Activated CD4-positive, alpha-beta T cell treated with anti-CD3 and anti-CD28 coated beads, Interleukin-2, amount 10 ng/mL, durations not matched to agents 24 days and 14 days (primary cell): ENCODE results near the gene ZNF519. TPM values are rescaled to one million over a fixed set of nuclear protein-coding genes. Genes with fewer than 3 reads are reported as not detected.
"Not testable (repeated sequence)": the region's sequence is repeated elsewhere in the genome, so short reads cannot be mapped to it uniquely, and the experiment has no call there.

Source experiments
- DNase-seq: peaks from one replicate; pipeline ENCODE4 v3.0.0; 2022
- H3K27ac Mint-ChIP-seq: one replicate; pipeline ENCODE4 v1.8.0; 2022; ENCODE audit warnings: mild to moderate bottlenecking, mixed read lengths
- H3K27me3 Mint-ChIP-seq: one replicate; pipeline ENCODE4 v1.8.0; 2022; ENCODE audit warnings: mixed read lengths
- H3K36me3 Mint-ChIP-seq: one replicate; pipeline ENCODE4 v1.8.0; 2022; ENCODE audit warnings: low read depth, mild to moderate bottlenecking, mixed read lengths
- H3K4me1 Mint-ChIP-seq: one replicate; pipeline ENCODE4 v1.8.0; 2021; ENCODE audit warnings: mixed read lengths
- H3K4me3 Mint-ChIP-seq: one replicate; pipeline ENCODE4 v1.8.0; 2022; ENCODE audit warnings: mild to moderate bottlenecking, moderate library complexity, mixed read lengths
- H3K9me3 Mint-ChIP-seq: one replicate; pipeline ENCODE4 v1.8.0; 2021; ENCODE audit warnings: mixed read lengths
- intact Hi-C: fragments of 100-400 bp; cut with micrococcal nuclease; formaldehyde crosslinking; loops from one replicate; pipeline ENCODE4 v1.15.1; 2023
- total RNA-seq: library from RNA; stranded (reverse); gene quantifications from 2 replicates; pipeline ENCODE4 v1.2.3, GENCODE V29; 2022

The ZNF519 gene
- total RNA-seq, 1 donor from 2014 or later: 22.5 TPM

DNA sequence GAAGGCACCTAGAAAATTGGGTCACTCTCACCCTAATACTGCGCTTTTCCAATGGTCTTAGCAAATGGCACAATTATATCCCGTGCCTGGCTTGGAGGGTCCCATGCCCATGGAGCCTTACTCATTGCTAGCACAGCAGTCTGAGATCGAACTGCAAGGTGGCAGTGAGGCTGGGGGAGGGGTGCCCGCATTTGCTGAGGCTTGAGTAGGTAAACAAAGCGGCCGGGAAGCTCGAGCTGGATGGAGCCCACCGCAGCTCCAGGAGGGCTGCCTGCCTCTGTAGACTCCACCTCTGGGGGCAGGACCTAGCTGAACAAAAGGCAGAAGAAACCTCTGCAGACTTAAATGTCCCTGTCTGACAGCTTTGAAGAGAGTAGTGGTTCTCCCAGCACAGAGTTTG lies 30.7 kb upstream of the ZNF519 start:
- H3K27ac Mint-ChIP-seq, intact Hi-C loops, DNase-seq, H3K4me3 Mint-ChIP-seq, H3K4me1 Mint-ChIP-seq, H3K36me3 Mint-ChIP-seq, H3K9me3 Mint-ChIP-seq: not testable (repeated sequence)
- peaks cover 38% of the 10 kb centered on the region for H3K27me3 Mint-ChIP-seq

DNA sequence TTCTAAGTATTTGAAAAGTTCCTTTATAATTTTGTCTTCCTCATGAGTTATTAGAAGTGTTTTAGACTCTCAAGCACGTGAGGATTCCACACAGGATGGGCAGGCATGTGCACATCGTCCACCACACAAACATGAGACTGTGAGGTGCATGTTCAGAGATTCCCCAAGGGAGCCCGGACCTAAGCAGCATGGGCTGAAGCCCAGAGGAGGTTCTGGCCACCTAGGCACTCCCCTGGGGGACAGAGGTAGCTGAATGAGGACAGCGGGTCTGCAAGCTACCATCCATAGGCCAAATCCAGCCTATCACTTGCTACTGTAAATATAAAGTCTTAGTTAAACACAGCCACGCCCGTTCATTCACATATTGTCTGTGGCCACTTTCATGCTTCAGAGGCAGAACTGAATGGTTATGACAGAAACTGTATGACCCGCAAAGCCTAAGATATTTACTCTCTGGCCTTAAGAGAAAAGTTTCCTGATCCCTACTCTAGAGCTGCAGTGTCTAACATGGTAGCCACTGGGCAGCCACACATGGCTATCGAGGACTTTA lies 19.4 kb upstream of the ZNF519 start:
- H3K27me3 Mint-ChIP-seq, H3K9me3 Mint-ChIP-seq, H3K4me3 Mint-ChIP-seq, intact Hi-C loops, H3K36me3 Mint-ChIP-seq, DNase-seq, H3K27ac Mint-ChIP-seq, H3K4me1 Mint-ChIP-seq: not testable (repeated sequence)

DNA sequence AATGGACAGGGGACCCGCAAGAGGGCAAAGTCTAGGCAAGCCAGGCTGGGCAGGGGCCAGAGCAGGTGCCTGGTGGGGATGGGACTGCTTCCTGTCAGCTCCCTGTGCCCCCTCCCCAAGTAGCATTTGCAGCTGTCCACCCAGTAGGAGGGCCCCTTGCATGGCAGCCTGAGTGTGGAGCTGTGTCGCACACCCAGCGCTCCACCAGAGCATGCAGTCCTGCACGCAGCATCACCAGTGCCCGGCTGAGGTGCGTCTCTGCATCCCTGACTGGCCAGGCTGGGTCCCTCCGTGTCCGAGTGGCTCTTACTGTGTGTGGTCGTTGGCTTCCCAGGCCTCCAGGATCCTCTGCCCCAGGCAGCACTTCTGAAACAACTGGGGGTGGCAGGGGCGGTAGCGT lies 18.5 kb upstream of the ZNF519 start:
- DNase-seq, H3K27ac Mint-ChIP-seq, H3K9me3 Mint-ChIP-seq, H3K27me3 Mint-ChIP-seq, H3K36me3 Mint-ChIP-seq, intact Hi-C loops, H3K4me1 Mint-ChIP-seq, H3K4me3 Mint-ChIP-seq: not testable (repeated sequence)

DNA sequence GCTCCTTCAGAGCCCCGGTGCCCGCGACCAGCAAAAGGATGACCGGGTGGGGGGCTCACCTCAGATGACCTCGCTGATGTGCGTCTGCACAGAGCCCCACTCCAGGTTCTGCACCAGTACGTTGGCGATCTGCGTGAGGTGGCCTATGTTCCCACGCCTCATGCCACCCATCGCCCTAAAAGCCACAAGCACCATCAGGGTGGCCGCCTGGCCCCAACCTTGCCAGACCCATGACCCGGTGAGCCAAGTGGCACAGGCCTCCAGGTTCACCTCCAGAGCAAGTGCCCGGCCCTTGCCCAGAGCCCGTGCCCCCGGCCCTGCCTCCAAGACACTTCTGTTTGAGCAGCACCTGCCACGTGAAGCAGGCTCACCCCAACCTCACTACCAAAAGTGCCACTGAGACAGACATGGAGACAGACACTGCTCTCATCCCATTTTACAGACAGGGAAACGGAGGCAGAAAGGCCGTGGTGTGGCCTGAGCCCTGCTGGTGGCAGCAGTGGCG lies 17.7 kb upstream of the ZNF519 start:
- H3K27ac Mint-ChIP-seq, H3K27me3 Mint-ChIP-seq, H3K9me3 Mint-ChIP-seq, H3K4me1 Mint-ChIP-seq, DNase-seq, H3K36me3 Mint-ChIP-seq, intact Hi-C loops, H3K4me3 Mint-ChIP-seq: not testable (repeated sequence)

DNA sequence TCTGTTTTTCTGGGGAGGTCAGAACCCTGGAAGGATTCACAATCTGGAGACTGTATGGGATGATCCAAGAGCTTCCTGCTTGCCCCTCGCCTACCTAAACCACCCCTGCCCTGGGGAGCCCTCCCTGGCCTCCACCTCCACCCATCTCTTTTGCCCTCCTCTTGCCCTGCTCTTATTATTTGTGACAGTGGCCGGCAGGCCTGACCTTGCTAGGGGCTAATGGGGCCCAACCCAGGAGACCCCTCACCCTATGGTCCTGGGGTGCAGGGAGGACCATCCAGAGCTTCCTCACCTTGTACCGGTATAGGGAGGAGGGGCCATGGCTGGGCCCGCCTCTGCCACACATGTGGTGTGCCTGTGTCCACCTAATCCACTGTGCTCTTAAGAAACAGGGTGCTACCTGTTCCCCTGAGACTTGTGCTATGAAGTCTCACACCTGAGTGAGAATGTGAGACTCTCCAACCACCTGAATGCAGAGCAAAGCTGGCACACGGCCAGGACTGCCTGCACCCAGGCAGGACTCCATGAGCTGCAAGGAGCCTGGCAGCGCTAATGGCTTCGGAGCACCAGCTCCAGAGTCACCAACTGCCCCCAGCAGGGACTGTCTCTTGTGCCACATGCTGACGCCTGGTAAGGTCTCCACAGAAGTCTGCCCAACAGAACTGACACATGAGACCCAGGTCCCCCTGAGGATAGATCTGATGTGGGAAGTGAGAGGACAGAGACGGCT lies 17.1 kb upstream of the ZNF519 start:
- H3K9me3 Mint-ChIP-seq, H3K4me1 Mint-ChIP-seq, DNase-seq, intact Hi-C loops, H3K36me3 Mint-ChIP-seq, H3K4me3 Mint-ChIP-seq, H3K27ac Mint-ChIP-seq, H3K27me3 Mint-ChIP-seq: not testable (repeated sequence)

DNA sequence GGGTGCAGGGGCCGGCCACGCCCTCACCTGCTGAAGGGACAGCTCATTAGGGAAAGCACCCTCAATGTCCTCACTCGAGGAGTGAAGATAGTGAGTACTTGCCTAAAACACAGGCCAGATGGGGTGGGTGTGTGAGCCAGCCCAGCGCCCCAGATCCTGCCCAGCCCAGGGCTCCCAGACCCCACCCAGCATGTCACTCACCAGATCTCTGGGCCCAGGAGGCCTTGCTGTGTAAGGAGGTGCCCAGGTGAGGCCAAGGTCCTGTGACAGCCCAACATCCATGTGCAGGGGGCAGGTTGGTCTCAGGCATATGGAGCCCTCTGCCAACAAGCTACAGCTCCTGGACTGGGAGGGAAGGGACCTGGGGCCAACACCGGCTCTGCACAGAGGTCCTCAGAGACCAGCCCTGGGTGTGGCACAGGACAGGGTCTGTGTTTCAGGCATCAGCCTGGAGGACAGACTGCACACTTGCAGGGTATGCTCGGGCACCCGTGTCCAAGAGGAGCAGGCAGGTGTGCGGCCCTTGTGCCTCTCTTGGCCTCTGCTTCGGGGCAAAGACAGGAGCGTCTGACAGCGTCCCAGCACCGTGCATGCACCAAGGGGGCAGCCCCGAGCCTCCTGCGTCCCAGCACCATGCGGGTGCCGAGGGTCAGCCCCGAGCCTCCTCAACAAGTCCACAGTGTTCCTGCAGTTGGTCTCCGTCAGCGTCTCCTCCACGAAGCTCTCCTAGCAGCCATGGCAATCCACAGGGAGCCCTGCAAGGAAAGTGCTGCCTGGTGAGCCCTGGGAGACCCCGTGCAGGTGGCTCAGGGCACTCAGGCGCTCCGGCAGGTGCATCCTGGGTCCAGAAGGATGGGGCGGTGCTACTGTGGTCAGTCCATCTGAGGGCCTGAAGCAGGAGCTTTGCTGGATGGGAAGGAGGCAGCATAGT lies 16.0 kb upstream of the ZNF519 start:
- H3K27me3 Mint-ChIP-seq, H3K4me1 Mint-ChIP-seq, H3K9me3 Mint-ChIP-seq, H3K36me3 Mint-ChIP-seq, intact Hi-C loops, H3K27ac Mint-ChIP-seq, H3K4me3 Mint-ChIP-seq: not testable (repeated sequence)
- DNase-seq: peak; percentile 52

DNA sequence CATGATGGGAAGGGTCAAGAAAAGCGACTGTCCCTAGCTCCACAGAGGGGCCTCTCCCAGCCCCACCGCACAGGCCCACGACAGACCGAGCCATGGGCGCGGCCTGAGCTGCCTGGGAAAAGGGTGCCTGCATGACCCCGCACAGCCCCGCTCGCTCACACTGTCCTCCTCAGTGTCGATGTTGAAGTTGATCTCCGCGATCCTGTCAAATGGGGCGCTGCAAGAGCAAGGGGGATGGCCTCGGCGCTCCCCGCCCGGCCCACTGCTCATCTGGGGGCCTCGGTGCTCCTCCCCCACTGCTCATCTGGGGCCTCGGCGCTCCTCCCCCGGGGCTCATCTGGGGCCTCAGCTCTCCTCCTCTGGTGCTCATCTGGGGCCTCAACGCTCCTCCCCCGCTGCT lies 14.5 kb upstream of the ZNF519 start:
- H3K27ac Mint-ChIP-seq, H3K27me3 Mint-ChIP-seq, H3K4me1 Mint-ChIP-seq, DNase-seq, H3K4me3 Mint-ChIP-seq, H3K9me3 Mint-ChIP-seq, intact Hi-C loops, H3K36me3 Mint-ChIP-seq: not testable (repeated sequence)

DNA sequence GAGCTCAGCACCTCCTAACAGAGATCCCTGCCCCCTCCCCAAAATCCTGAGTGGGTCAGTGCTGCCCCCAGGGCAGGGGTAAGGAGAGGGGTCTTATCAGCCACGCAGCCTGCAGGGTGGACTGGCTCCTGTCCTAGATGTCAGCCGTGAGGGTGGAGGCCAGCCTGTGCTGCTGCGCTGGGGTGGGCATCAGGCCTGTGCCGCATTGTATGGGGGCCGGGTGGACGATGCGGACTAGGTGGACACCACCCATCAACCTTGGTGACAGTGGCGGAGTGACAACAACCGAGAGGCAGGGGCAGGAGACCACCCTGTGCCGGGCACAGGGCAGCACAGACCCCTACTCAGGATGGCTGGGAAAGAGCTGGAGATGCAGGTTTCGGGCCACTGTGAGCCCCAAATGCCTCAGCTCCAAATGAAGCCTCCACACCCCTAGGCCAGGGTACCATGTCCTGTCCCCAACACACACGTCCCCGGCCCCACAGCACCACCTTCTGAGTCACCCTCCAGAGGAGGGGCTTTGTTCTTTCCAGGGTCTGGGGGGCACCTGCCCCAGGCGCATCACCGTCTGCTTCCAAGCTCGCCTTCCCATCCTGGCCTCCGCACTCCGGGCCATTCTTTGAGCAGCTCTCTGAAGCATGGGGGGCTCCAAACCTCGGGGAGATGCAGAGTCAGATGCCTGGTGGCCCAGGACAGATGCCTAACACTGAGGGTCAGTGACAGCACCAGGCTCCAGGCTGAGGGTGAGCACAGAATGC lies 13.5 kb upstream of the ZNF519 start:
- H3K4me3 Mint-ChIP-seq, DNase-seq, intact Hi-C loops, H3K27me3 Mint-ChIP-seq, H3K36me3 Mint-ChIP-seq, H3K9me3 Mint-ChIP-seq, H3K27ac Mint-ChIP-seq, H3K4me1 Mint-ChIP-seq: not testable (repeated sequence)

DNA sequence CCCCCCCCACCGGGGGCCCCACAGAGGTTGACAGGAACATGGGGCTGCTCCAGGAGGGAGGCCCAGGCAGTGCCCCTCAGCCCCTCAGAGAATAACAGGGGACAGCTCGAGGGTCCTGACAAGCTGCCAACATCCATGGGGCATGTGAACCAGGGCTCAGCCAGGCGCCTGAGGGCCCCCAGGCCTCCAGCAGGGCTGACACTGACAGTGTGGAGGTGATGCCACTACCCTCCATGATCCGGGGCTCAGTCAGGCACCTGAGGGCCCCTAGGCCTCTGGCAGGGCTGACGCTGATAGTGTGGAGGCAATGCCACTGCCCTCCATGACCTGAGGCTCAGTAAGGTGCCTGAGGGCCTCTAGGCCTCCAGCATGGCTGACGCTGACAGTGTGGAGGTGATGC lies 12.8 kb upstream of the ZNF519 start:
- H3K36me3 Mint-ChIP-seq, H3K4me1 Mint-ChIP-seq, H3K9me3 Mint-ChIP-seq, intact Hi-C loops, H3K27me3 Mint-ChIP-seq, DNase-seq, H3K27ac Mint-ChIP-seq, H3K4me3 Mint-ChIP-seq: not testable (repeated sequence)

DNA sequence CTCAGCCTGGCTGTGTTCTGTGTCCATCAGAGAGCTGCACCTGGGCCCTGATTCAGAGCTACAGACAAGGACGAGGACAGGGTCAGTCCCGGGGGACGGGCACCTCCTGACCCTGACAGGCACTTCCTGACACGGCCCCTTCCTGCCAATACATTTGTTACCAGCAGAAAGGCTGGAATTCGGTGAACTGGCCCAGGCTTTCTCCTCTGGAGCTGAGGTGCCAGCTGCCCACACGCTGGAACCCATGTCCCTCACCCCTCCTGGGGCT lies 12.3 kb upstream of the ZNF519 start:
- no peaks in the 10 kb centered on the region for H3K9me3 Mint-ChIP-seq
- H3K4me1 Mint-ChIP-seq: peaks cover 1% of the 10 kb centered on the region
- intact Hi-C loops: no loop called here
- no peak overlapping the region for H3K4me3 Mint-ChIP-seq
- no peaks in the 10 kb centered on the region for H3K36me3 Mint-ChIP-seq
- DNase-seq: no peak
- no peaks in the 10 kb centered on the region for H3K27me3 Mint-ChIP-seq
- no peak overlapping the region for H3K27ac Mint-ChIP-seq

DNA sequence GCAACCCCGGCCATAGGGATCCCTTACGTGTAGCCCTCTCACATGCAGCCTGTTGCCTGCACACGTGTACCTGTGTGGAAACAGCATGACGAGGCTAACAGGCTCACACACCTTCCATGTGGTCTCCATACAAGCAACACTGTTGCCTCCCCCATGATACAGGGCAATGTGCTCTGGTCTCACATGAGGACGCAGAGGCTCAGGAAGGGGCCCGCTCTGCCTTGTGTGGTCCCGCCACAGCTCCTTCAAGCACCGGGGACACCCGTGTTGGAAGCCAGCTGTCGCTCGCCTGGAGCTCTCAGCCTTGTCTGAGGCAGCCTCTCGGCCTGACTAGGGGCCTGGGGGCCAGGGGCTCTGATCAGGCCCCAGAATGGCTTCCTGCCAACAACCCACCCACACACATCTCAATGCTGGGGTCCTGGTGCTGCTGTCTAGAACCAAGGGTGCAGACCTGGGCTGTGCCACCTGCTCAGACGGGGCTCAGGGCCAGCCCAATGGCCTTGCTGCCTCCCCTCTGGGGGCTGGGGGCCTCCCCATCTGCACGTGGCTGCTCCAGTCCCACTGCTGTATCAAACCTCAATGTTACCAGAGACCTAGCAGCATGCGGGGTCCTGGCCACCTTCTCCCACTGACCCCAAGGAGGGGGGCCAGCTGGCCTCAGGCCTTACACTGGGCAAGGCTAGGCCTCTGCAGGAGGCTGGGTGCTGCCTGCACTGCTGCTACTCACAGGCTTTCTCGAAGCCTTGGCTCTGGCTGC lies 11.8 kb upstream of the ZNF519 start:
- H3K9me3 Mint-ChIP-seq, H3K27me3 Mint-ChIP-seq, intact Hi-C loops, DNase-seq, H3K4me1 Mint-ChIP-seq, H3K4me3 Mint-ChIP-seq, H3K27ac Mint-ChIP-seq, H3K36me3 Mint-ChIP-seq: not testable (repeated sequence)

DNA sequence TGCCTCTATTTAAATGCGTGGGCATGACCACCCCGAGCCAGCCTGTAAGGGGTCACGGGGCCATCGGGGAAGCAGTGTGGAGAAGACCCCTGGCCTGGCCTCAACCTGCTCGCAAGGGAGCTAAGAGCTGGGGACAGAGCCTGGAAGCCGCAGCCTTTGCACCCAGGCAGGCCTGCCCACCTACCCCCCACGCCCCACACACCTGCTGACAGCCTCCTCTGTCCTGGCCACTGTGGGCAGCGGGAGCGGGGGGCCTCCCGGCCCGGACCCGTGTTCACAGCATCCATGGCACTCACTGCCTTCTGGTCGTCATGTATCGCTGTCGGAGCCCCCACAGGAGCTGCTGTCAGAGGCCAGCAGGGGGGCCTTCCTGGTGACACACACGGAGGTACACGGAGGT lies 11.2 kb upstream of the ZNF519 start:
- H3K9me3 Mint-ChIP-seq, H3K27me3 Mint-ChIP-seq, H3K36me3 Mint-ChIP-seq, H3K27ac Mint-ChIP-seq, intact Hi-C loops, DNase-seq, H3K4me1 Mint-ChIP-seq, H3K4me3 Mint-ChIP-seq: not testable (repeated sequence)

DNA sequence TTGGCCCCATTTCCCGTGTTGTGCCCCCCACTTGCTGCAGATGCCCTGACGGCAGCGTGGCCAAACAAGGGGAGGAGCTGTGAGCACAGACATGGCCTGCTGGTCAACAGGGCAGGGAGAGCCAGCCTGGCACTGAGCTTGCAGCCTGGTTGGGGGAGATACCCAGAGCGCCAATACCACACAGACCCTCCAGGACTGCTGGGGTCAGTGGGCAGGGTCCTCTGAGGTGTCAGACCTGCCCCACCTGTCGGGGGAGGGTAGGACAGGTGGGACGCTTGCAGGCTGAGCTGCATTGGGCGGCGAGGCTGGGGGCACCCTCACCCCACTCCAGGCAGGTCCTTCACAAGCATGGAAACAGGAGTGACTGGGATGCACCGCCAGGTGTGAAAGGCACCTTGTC lies 9.9 kb upstream of the ZNF519 start:
- H3K27me3 Mint-ChIP-seq, intact Hi-C loops, H3K4me1 Mint-ChIP-seq, H3K36me3 Mint-ChIP-seq, H3K27ac Mint-ChIP-seq, H3K4me3 Mint-ChIP-seq, H3K9me3 Mint-ChIP-seq, DNase-seq: not testable (repeated sequence)
